ENCODE results near the gene APC2. TPM values are rescaled to one million over a fixed set of nuclear protein-coding genes. Genes with fewer than 3 reads are reported as not detected.
"Not testable (repeated sequence)": the region's sequence is repeated elsewhere in the genome, so short reads cannot be mapped to it uniquely, and the experiment has no call there.

The APC2 gene
- total RNA-seq, 1 experiment from 2014 or later = 1.4 TPM

GRCh38 chr19:1418496-1418775 is 31.5 kb upstream of the APC2 start:
- Histone ChIP-seq H3F3A (ENCODE audit: low read length, unreplicated experiment) (peaks cover 7% of the 10 kb centered on the region), H4K20me1 (ENCODE audit: low read length) (peaks cover 24% of the 10 kb centered on the region; the same call in 1 of the 2 replicates), H3K79me2 (ENCODE audit: low read length) (peaks cover 71% of the 10 kb centered on the region)

GRCh38 chr19:1418951-1419738 is 30.8 kb upstream of the APC2 start:
- no peak for ATAC-seq
- intact Hi-C loops (cut with micrococcal nuclease) = no loop called here
- no TSS peak for BruUV-seq (replicated peaks)
- CTCF ChIA-PET = no interaction called here
- Histone ChIP-seq H3K27ac (ENCODE audit: low read length) (no peak overlapping the region), H3K4me1 (ENCODE audit: insufficient read depth, low read length) (peaks cover 20% of the 10 kb centered on the region), H4K20me1 (ENCODE audit: low read length) (peaks cover 24% of the 10 kb centered on the region; the same call in 1 of the 2 replicates), H3K79me2 (ENCODE audit: low read length) (peaks cover 66% of the 10 kb centered on the region), H3K4me2 (ENCODE audit: low read length) (no peak overlapping the region), H3K9me2 (replicated peaks; ENCODE audit: low read length) (no peaks in the 10 kb centered on the region), H3K27me3 (ENCODE audit: low read length) (no peaks in the 10 kb centered on the region), H2AFZ (ENCODE audit: low read length) (no peak overlapping the region), H3K36me3 (ENCODE audit: low read depth, low read length) (peaks cover 29% of the 10 kb centered on the region; the same call in 1 of the 2 replicates), H3F3A (ENCODE audit: low read length, unreplicated experiment) (peaks cover 7% of the 10 kb centered on the region), H3K4me3 (ENCODE audit: low read length) (no peak overlapping the region), H3K9ac (ENCODE audit: low read length) (no peak overlapping the region), H3K9me3 (ENCODE audit: low read length) (no peaks in the 10 kb centered on the region)
- no peak for TF ChIP-seq CTCF (conservative IDR thresholded peaks at IDR 0.05; ENCODE audit: low read depth, low read length)
- no peak for DNase-seq
- POLR2A ChIA-PET (ENCODE audit: unreplicated experiment) = no interaction called here

More at GRCh38 chr19:1418496-1418775, 31.5 kb upstream of the APC2 start:
- ChIA-PET CTCF (no interaction called here), POLR2A (ENCODE audit: unreplicated experiment) (no interaction called here)
- no peaks in the 10 kb centered on the region for H3K27me3 ChIP-seq (ENCODE audit: low read length)
- no peak overlapping the region for H3K9ac ChIP-seq (ENCODE audit: low read length)
- no peak for DNase-seq
- H3K9me3 ChIP-seq (ENCODE audit: low read length) = no peaks in the 10 kb centered on the region
- H3K4me3 ChIP-seq (ENCODE audit: low read length) = no peak overlapping the region
- no peak overlapping the region for H3K4me2 ChIP-seq (ENCODE audit: low read length)
- peaks cover 20% of the 10 kb centered on the region for H3K4me1 ChIP-seq (ENCODE audit: insufficient read depth, low read length)
- H3K27ac ChIP-seq (ENCODE audit: low read length) = no peak overlapping the region
- no peak overlapping the region for H2AFZ ChIP-seq (ENCODE audit: low read length)
- BruUV-seq (replicated peaks) = no TSS peak
- no peak for TF ChIP-seq CTCF (conservative IDR thresholded peaks at IDR 0.05; ENCODE audit: low read depth, low read length)
- no peak for ATAC-seq
- intact Hi-C loops (cut with micrococcal nuclease) = no loop called here
- peaks cover 29% of the 10 kb centered on the region; the same call in 1 of the 2 replicates for H3K36me3 ChIP-seq (ENCODE audit: low read depth, low read length)
- H3K9me2 ChIP-seq (replicated peaks; ENCODE audit: low read length) = no peaks in the 10 kb centered on the region

GRCh38 chr19:1420085-1420484 is 29.8 kb upstream of the APC2 start:
- H3K9me3 ChIP-seq (ENCODE audit: low read length); POLR2A ChIA-PET (ENCODE audit: unreplicated experiment); intact Hi-C loops (cut with micrococcal nuclease); CTCF ChIA-PET; H3K4me3 ChIP-seq (ENCODE audit: low read length); H3K27me3 ChIP-seq (ENCODE audit: low read length); H3K4me2 ChIP-seq (ENCODE audit: low read length); H3K9me2 ChIP-seq (replicated peaks; ENCODE audit: low read length); H3K27ac ChIP-seq (ENCODE audit: low read length); H3K9ac ChIP-seq (ENCODE audit: low read length); H3F3A ChIP-seq (ENCODE audit: low read length, unreplicated experiment); BruUV-seq (replicated peaks); H2AFZ ChIP-seq (ENCODE audit: low read length); ATAC-seq; DNase-seq: not testable (repeated sequence)
- H4K20me1 ChIP-seq (ENCODE audit: low read length) = peaks cover 24% of the 10 kb centered on the region; the same call in 1 of the 2 replicates
- peaks cover 57% of the 10 kb centered on the region for H3K79me2 ChIP-seq (ENCODE audit: low read length)
- H3K4me1 ChIP-seq (ENCODE audit: insufficient read depth, low read length) = peaks cover 15% of the 10 kb centered on the region
- peaks cover 30% of the 10 kb centered on the region; the same call in 1 of the 2 replicates for H3K36me3 ChIP-seq (ENCODE audit: low read depth, low read length)

All from PC-3 (cell line).